CD4-positive, alpha-beta T cell treated with Interleukin-4 for 1 hour (primary cell): ENCODE data around the gene CGREF1.

Source experiments
- DNase-seq, 2 donors: peaks; one replicate each; pipeline ENCODE4 v3.0.0-alpha.2; 2020 to 2022

The CGREF1 gene, protein sequence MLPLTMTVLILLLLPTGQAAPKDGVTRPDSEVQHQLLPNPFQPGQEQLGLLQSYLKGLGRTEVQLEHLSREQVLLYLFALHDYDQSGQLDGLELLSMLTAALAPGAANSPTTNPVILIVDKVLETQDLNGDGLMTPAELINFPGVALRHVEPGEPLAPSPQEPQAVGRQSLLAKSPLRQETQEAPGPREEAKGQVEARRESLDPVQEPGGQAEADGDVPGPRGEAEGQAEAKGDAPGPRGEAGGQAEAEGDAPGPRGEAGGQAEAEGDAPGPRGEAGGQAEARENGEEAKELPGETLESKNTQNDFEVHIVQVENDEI

DNA sequence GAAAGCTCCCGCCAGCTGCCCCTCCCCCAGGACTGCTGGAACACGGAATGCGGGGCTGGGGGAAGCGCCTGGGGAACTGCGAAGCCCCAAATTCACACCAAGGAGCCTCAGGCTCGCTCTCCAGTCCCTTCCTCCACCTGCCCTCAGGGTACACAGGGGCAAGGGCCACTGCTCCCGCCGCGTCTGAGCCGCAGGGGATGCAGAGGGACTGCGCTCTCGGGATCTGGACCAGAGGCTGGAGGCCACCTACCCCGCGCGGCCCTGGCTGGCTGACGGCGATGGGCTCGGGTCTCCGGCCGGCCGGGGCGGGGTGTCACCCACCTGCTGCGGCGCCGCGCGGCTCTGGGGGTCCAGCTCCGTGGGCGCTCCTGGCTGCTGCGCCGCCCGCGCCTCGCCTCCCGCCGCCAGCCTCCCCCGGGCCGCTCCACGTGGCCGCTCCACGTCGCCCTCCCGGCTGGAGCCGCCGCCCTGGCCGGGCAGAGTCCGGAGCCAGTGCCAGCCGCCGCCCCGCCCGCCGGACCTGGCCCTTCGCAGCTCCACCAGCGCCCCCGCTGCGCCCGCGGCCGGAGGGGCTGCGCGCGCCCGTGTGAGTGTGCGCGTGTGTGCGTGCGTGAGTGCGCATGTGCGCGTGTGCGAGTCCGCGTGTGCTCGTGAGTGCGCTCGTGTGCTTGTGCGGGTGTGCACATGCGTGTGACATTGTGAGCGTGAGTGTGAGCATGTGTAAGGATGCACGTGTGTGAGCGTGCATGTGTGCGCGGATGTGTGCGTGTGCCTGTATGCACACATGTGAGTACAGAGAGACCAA is at the start of gene CGREF1:
TSS of gene CGREF1 (minus strand) at position 604 of the 805 bp plus-strand sequence. CDS start 14,762 bp downstream, outside the sequence.
- no peak for DNase-seq

DNA sequence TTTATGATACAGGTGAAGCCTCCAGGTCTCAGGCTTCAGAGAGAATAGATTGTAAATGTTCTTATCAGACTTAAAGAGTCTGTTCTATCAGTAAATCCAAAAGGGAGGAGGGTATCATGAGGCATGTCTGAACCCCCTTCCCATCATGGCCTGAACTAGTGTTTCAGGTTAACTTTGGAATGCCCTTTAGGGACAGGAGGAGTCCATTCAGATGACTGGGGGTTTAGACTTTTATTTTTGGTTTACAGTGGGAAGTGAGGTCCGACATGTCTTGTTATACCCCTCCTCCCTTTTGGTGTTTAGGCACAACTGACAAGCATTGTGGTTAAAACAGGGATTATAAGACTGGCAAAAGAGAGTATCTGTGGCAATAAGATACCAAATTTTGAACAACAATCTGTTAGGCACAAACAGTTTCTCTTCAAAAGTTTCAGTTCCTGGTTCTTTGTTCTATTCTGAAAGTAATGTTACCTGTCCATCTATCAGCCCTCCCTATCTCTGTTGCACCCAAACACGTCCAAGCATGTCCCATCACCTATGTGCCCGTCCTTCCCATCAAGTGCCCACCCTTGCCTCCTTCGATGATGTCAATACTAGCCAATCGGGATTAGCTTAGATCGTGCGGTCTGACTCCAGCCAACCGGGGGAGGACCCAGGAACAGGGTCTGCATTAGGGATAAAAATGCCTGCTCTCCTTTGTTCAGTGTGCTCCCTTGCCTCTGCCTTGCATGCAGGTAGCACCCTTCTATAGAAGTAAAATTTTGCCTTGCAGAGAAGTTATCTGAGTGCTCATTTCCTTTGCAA is 46.2 kb upstream of the CGREF1 start:
- no peak for DNase-seq

DNA sequence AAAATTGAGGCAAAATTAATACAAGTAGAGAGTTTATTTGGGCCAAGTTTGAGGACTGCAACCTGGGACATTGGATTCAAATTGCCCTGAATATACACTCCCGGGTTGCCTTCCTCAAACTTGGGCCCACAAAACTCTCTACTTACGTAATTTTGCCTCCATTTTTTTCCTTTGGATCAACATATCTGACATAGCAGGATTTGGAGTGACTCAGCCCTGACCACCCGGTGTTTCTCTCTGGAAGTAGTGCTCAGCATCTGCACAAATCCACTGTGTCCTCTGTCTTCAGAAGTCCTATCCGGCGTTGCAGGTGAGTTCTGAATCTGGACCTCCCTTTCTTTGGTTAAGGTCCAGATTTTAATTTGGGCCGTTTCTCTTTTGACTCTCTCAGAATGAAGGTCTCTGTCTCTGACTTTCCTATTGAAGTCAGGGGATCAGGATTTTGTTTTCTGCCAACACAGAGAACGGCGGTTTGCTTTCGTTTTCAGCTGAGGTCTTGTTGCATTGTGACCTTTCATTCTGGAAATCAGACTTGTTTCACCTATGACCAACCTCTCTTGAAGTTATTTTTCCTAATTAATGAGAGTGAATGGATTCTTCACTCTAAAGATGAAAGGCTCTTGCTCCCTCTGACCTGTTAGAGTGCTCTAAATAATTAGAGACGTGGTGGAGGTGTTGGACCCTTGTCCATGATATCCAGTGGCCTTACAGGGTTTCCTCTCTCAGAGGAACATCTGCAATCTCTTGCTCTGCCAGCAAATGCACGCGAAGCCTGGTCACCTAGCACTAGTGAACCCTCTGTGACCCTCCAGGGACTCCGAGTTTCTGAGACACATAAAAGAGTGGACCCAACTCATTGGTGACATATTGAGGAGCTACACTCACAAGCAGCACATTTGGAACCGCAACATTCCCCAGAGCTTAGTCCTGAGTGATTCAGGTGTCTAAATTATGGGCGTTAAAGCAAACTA is 43.5 kb upstream of the CGREF1 start:
- no peak for DNase-seq

DNA sequence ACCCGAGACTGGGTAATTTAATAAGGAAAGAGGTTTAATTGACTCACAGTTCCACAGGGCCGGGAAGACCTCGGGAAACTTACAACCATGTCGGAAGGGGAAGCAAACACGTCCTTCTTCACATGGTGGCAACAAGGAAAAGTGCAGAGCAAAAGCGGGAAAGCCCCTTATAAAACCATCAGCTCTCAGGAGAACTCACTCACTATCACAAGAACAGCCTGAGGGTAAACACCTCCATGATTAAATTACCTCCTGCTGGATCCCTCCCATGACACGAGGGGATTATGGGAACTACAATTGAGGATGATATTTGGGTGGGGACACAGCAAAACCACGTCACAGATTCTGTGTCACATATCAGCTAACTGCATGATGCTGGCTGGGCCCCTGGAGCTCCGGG is 41.3 kb upstream of the CGREF1 start:
- no peak for DNase-seq

DNA sequence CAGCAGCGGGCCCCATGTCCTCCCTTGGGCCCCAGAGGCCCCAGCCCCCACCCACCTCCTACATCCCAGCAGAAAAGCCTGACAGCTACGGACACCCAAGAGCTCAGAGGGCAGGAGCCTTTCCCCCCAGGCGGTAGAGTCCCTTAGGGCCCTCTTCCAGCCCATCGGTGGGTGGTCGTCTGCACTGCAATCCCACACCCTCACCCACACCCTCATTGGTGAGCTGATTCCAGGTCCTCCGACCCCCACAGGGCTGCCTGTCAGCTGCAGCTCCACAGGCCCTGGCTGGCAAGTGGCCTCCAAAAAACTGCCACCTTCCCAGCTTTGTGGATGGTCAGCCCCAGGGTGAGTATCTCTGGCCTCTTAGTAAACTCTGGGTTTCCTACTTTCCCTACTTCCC is 40.3 kb upstream of the CGREF1 start:
- DNase-seq = no peak

DNA sequence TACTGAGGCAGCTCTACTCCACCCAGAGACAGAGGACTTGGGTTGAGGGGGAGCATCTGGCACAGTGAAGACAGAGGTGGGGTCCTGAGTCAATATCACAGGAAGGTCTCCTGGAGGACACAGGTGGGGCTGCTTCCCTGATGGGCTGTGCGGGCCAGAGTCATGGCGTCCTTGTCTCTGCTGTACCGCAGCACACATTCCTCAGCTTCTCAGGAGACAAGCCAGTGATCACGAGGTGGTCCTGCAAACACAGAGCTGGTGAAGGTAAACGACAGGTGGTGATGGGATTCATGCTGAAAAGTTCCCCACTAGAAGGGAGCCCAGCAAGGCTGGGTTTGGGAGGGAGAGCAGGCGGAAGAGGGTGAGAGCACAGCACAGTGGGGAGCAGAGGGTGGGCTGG is 39.5 kb upstream of the CGREF1 start:
- no peak for DNase-seq

DNA sequence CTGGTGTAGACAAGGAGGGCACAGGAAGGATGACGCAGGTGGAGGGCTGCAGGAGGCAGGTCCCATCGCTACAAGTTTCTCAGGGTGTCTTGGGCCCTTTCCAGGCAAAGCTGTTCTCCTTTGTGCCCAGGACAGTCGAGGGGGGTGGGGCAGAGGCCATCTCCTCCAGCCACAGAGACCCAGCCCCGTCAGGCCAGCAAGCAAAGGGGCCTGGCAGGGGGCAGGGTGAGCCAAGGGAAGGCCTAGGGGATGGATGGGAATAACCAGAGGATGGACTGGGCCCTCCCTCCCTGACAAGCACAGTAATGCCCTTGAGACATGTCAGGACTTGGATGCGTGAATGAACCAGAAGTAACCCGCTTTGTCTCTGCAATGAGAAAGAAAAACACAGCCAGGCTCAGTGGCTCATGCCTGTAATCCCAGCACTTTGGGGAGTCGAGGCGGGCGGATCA is 36.2 kb upstream of the CGREF1 start:
- no peak for DNase-seq

DNA sequence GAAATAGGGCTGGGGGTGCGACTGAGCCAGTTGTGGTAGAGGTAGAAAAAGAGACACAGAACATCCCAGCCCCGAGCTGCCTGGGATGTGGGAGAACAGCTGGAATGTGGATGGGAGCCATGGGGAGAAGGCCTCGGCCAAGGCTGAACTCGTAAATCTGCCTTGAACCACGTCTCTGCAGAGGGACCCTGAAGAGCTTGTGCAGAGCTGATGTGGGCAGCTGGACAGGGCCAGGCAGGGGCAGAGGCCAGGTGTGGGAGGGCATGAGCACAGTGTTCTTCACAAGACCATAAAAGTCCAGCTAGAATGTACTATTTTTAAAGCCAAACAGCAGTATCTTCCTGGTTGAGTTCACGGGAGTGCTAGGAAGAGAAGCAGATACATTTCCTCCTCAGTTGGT is 35.6 kb upstream of the CGREF1 start:
- no peak for DNase-seq

DNA sequence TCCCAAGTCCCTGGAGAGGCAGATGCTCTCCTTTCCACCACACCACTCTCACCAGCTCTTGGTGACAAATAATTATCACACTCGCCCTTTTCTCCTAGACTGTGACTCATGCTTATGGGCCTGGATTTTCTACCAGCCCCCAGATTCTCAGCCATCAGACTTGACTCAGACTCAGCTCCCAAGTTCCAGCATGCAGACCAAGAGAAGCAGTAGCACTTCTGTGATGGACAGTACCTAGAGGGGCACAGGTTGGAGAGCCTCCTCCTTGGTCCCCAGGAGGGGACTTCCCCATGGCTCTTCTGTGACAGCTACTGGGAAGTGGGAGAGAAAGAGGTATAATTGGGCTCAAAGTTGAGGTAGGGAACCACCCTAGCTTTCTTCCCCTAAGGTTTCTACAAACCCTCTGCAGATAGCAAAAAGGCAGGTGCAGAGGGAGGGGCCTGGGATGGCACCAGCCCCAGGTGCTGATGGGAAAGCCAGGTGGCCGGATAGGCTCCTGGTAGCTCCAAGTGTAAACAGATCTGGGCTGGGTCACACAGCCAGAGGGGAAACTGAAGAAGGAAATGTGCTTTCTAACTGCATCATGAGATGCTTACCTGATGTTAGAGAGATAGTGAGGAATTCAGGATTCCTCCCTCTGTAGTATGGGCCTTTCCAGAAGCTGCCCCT is 34.0 kb upstream of the CGREF1 start:
- no peak for DNase-seq

DNA sequence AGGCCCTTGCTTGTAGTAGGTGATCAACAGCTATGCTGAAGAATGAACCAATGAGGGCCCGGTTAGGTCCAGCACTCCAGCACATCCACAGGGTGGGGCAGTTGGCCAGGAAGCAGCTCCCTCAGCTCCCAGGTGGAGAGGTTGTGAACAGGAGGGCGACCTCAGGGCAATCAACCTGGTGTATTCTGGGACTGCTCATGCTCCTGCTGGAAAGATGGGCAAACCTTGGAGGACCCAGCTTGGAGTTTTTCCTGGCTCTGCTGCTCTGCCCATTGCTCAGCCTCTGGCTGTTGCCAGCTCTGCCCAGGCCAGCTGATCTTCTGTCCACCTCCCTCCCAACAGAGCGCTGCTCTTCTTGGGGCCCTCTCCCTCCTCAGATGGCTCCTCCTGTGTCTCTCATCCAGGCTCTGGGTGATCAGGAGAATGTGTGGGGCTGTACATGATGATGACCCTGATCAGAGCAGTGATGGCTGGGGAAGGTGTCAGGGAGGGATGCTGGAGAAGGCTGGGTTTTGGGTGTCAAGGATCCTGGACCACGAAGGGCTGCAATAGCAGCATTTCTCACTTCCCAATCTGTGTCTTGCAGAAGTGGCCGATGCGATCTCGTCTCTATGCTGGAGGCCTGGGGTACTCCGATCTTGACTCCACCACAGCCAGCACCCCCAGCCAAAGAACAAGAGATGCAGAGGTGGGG is 33.3 kb upstream of the CGREF1 start:
- no peak for DNase-seq

DNA sequence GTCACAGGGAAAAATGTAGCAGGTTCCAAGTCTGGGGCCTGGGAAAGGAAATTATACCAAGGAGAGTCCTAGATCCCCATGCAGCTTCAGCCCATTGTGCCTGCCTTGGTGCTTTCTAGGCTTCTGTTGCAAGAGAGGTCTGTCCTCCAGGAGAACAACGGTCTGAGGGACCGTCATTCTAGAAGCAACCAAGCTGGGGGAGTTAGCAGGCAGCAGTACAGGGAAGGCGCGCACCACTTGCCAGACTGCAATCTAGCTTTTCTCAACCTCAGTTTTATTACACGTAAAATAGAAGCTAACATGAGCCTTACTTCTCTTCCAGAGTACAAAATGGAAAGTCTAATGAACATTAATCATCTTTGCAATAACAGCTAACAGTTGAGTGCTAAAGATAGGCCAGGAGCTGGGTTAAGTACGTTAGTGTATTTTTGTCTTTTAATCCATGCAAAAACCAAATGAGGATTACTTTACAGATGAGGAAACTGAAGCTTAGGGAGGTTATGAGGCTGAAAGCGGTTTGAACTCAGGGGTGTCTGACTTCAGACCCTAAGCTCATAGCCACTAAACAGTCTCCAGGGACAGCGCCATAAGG is 31.8 kb upstream of the CGREF1 start:
- no peak for DNase-seq

DNA sequence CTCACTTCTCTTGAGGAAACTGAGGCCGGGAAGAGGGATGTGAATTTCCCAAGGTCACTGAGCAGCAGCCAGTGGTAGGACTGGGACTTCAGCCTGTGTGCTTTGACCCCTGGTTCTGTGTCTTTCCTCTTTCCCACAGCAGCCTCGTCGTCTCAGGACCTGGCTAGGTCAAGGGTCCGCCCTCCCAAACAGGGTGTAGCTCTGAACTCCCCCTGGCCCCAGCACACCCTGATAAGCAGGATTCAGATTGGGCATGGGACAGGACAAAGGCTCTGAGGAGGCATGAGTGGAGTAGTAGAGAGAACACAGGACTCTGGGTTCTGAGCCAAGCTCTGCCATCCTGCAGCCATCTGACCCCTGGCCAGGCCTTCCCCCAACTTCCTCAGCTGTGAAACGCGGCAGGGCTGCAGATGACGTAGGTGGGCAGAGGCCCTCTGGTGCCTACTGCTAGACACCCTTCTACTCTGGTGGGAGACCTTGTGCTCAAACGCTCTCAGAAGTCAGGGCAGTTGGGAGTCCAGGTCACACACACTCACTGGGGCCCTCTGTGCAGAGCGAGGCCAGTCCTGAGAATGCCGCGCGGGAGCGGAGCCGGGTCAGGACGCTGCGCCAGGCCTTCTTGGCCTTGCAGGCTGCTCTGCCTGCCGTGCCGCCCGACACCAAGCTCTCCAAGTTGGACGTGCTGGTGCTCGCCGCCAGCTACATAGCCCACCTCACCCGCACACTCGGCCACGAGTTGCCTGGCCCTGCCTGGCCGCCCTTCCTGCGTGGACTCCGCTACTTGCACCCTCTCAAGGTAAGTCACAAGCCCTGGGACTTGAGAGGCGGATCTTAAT is 30.9 kb upstream of the CGREF1 start:
- DNase-seq = no peak

DNA sequence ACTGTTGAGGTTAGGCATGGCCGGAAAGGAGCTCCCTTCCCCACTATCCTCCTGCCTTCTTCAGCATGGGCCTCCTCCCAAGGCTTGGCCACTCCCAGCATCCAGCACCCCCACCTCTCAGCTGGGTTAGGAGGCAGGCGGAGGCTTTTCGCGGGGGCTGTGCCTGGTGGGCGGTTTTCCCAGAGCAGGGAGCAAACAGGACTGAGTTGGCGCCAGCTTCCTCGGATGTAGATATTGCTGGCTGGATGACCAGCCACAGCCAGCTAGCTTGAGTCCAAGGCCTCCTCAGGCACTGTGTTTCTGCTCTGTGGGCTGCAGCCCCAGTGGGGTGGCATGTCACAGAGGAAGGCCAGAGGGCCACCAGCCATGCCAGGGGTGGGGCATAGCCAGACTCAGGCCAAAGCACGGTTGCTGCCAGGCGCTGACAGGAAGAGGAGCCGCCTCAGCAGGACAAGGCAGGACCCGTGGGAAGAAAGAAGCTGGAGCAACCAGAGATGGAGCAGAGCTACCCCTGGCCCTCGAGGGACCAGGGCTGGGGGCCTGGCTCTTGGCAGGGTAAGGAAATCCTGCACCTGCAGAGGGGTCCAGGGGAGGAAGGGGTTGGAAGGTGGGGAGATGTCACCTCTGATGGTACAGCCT is 30.0 kb upstream of the CGREF1 start, which contains the start of gene TCF23:
TSS of gene TCF23 (plus strand) at position 204 of the 639 bp plus-strand sequence. CDS start at position 334, 130 bp downstream.
- no peak for DNase-seq

DNA sequence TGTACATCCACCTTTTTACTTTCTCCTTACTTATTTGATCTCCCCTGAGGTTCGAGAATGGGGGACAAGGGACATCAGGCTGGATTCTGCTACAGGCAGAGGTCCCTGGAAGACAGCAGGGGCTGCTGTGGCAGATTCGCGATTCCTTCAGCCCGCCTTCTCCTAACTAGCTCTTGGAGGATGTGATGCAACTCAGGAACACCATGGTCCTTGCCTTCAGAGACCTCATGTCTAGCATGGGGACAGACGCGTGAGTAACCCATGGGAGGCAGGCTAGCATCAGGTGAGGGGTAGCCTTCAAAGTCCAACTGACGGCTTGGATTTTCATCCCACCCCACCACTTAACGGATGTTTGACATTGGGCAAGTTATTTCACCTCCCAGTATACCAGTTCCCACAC is 29.0 kb upstream of the CGREF1 start:
- DNase-seq = no peak

DNA sequence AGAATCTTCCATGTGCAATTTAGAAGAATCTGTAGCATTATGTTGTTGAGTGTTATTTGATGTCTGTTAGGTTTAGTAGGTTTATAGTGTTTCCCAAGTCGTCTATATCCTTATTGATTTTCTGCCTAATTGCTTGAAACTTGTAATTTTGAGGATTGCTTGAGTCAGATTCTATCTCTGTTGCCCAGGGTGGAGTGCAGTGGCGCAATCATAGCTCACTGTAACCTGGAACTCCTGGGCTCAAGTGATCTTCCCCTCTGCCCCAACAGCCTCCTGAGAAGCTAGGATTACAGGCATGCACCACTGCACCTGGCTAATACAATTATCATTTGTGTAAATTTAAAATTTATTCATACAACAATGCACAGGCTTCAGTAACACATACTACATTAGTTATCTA is 26.8 kb upstream of the CGREF1 start:
- no peak for DNase-seq

DNA sequence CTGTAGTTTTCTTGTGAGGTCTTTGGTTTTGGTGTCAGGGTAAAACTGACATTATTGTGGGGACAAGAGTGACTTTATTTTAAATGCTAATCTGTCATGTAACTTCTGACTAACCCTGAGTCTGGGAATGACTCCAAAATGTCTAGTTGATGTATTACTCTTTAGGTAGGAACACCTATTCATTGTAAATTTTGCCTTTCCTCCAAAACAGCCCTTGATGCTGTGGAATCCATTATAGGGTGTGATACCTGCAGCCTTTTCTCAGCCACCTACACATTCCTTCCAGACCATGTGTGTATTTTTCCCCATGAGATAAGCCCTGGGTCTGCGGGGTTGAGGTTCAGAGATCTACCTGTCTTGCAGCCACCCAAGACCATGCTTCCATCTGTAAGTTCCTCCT is 24.4 kb upstream of the CGREF1 start:
- DNase-seq = no peak

DNA sequence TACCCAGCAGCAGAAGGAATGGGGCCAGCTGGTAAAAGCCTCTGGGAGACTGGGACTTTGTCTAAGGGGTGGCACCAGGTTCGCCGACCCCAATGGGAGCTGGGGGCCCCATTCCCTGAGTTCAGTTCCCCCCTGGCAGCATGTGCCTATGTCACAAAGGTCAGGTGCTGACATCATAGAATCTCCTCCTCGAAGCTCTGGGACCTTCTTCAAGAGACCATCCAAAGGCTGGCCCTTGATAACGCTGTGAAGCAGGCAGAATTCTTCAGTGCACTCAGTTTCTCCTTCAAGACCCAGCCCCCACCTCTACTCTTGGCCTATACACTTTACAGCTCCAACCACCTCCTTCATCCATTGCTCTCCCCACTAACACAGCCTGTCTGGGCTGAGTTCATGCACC is 20.4 kb upstream of the CGREF1 start, which contains the start of gene PRR30:
TSS of gene PRR30 (minus strand) at position 101 of the 400 bp plus-strand sequence. CDS start 1,081 bp downstream, outside the sequence.
- no peak for DNase-seq

DNA sequence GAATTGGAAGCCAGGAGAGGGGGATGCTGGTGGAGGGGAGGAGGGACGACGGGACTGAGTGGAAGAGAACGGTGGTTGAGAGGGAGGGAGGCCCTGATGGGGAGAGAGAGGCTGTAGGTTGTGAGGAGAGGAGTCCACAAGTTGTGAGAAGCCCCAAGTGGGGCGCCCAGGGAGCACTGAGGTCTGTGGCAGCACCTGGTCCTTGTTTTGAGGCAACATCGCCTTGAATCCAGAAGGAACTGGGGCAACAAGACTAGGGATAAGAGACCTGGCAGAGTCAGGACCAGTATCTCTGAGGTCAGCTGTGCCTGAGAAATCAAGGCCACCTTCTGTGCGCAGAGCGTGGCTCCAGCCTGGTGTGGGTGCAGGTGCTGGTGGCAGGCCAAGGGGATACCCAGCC is 19.2 kb upstream of the CGREF1 start:
- no peak for DNase-seq
